ENCODE results near the gene MSANTD2.

The MSANTD2 gene

GRCh38 chr11:124751741-124752470, 48.3 kb downstream of the MSANTD2 start, which contains the start of gene VSIG2:
TSS of gene VSIG2 (minus strand) at chr11:124752255. CDS start at chr11:124752137, 118 bp downstream.
- no peak for DNase-seq

DNA sequence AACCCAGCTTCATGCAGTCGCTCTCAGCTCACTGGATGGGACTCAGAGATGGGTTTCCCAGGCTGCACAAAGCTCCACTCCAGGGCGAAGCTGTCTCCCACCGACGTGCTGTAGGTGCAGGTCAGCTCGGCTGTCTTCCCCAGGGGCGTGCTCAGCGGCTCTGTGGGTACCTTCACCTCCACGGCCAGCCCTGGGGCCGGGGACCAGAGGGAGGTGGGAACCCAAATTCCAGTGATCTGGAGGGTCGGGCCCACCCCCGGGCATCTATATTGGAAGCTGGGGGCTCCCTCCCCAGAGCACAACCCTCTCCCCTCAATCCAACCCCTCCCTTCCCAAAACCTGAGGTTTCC, 48.8 kb downstream of the MSANTD2 start:
- no peak for DNase-seq

- DNase-seq: no peak
Observed at GRCh38 chr11:124749912-124750311, 50.3 kb downstream of the MSANTD2 start.

GRCh38 chr11:124748481-124749343, 51.5 kb downstream of the MSANTD2 start:
- DNase-seq: no peak

DNA sequence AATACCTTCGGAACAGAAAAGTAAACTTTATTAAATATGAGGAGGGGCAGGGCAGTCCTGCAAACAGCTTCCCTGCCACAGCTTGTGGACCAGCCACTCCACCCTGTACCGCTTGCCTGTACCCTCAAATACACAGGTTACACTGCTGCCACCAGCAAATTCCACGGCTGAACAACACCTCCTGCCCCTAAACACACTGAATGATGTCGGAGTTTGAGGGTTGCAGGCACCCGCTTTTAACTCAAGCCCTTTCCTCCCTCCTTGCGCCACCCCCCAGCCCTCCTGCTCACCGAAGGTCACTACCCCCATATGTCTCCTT, 52.1 kb downstream of the MSANTD2 start:
- DNase-seq: no peak

DNA sequence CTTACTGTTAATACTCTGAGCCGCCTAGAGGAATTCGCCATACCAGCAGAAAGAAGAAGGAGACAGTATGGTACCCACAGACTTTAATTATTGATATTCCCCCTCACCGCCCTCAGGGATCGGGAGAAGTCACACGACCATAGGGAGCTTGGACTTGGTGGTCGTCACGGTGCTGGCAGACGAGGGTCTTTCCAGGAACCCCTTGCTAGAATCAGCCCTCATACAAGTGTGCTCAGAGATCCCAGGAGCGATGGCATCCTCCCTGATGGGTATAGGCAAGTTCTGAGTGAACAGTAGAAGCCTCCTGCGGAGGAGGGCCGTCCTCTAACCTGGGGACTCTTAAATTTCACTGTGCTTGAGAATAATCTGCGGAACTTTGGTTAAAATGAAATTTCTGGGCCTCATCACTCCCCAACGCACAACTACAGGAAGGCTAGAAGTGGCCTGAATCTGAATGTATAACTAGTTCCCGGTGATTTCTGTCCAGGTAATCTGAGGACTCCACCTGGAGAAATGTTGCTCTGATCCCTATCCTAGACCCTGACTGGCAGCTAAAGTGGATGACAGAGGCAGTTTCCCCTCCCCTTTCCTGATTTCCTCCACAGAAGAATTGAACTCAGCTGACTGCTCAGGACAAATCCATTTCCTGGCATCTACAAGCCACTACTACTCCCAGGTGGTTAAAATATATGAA, 52.7 kb downstream of the MSANTD2 start:
- DNase-seq: no peak

DNA sequence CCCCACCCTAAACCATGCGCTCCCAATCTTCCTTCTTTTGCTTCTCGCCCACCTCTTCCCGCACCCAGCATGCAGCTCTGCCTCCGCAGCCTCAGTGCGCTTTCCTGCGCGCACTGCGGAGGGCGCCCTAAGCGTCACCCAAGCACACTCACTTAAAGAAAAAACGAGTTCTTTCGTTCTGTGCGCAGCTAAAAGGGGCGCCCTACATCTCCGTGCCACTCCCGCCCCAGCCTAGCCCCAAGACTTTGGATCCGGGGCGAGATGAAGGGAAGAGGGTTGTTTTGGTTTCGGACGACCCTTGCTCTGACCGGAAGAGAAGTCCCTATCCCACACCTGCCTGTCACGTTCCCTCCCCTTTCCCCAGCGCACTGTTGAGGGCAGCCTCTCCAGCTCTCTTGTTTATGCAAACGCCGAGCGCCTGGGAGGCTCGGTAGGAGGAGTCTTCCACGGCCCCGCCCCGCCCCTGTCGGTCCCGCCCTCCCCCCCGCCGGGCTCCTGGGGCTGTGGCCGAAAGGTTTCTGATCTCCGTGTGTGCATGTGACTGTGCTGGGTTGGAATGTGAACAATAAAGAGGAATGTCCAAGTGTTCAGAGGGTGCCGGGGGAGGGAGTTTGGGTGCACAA, 53.5 kb downstream of the MSANTD2 start:
- DNase-seq: peak; percentile 82

DNA sequence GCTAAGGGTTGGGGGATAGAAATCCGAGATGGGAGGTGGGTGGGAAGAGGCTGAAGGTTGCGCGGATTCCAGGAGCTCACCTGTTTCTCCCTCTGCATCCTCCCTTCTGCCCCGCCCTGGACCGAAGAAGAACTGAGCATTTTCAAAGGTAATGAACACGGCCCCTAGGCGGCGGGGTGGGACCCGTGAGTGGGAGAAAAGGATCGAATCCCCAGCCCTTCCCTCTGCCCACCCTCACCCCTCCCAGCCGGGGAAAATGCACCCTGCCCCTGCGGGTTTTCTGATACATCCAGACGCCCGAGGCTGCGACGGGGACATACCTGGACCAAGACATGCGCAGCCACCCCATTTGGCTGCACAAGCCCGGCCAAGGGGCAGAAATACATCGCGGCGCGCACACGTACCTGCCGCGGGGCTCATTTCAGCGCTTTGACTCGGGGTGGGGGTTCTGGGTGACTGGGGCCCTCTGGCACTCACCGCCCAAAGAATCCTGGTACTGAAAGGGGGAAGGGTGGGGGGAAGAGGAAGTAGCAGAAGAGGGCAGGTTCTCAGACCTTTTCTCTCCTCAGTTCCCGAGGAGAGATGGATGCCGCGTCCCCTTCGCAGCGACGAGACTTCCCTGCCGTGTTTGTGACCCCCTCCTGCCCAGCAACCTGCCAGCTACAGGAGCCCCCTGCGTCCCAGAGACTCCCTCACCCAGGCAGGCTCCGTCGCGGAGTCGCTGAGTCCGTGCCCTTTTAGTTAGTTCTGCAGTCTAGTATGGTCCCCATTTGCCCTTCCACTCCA, 54.2 kb downstream of the MSANTD2 start:
- peak; percentile 43 for DNase-seq

- DNase-seq: no peak
Observed at GRCh38 chr11:124745270-124745834, 54.9 kb downstream of the MSANTD2 start.

- DNase-seq: no peak
Observed at GRCh38 chr11:124743050-124743449, 57.2 kb downstream of the MSANTD2 start.

DNA sequence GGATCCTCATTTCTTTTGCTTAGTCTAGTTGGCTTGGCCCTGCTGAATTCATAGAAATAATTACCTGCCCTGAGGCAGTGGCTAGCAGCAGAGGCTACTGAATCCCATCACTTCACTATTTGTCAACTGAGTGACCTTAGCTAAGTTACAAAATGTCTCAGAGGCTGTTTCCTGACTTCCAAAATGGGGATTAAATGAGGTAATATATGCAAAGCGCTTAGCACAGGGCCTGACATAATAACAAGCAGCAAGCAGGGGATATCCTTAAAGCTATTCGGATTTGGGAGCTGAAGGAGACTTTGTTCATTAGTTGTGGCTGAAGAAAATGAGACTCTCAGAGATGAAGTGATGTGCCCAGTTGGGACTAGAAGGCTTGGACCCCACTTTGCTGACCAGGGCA, 57.7 kb downstream of the MSANTD2 start:
- DNase-seq: no peak

DNA sequence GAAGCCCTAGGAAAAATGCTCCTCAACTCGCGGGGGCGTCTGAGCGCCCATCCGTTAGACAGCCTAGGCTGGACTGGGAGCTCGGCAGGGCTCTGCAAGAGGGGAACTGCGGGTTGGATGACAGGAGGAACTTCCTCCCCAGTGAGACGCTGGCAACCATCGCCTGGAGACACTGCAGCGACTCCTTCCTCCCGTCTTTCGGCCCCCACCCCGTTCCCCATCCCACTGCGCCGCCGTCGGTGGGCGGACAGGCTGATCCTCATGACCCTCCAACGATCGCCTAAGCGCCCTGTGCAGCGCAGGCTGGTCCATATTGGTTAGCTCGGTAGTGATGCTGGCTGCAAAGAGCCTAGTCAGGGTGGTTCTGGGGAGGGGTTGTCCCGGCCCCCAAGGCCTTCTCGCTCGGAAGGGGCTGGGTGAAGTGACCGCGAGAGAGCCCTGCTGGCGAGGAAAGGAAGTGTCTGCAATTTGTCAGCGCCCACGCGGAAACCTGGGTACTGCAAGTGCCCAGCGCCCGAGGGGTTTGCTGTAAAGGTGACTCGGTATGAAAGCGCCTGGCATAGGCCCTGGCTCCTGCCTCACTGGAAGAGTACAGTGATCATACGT, 59.8 kb downstream of the MSANTD2 start:
- peak; percentile 51 for DNase-seq

- DNase-seq: peak; percentile 90
Observed at GRCh38 chr11:124739479-124740276, 60.5 kb downstream of the MSANTD2 start, which contains the start of gene NRGN. TSS of gene NRGN (plus strand) at chr11:124739942. CDS start at chr11:124740085, 143 bp downstream.

DNA sequence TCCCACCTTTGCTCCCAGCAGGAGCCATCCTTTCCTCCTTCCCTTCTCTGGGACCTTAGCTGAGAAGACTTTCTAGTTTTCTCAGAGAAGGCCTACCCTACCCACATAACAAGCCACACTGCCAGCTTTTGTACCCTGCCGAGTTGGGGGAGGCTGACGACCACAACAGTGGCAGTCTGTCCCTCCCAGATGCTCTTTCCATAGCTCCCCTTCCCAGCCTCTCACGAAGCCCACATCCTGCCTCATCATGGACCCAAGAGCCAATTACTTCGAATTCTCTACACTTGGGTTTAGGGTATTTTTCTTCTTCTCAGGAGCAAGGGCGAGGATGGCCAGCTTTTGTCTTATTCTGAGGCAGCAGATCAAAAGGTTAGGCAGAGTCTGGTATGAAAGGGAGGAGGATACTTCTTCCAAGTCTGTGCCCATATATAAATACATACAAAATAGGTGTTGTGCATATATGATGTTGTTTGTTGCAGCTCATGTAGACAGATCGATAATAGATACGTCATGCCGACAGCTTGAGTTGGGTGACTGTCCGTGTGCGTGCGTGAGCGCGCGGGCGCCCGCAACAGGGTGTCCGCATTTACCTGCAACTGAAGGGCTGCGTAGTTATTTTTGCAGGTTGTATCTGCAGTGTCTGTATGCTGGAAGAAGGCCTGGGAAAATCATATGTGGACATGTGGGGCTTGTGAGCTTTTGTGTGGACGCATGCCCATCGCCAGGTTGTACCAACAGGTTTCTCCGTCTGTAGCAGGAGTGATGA, 61.3 kb downstream of the MSANTD2 start:
- no peak for DNase-seq

DNA sequence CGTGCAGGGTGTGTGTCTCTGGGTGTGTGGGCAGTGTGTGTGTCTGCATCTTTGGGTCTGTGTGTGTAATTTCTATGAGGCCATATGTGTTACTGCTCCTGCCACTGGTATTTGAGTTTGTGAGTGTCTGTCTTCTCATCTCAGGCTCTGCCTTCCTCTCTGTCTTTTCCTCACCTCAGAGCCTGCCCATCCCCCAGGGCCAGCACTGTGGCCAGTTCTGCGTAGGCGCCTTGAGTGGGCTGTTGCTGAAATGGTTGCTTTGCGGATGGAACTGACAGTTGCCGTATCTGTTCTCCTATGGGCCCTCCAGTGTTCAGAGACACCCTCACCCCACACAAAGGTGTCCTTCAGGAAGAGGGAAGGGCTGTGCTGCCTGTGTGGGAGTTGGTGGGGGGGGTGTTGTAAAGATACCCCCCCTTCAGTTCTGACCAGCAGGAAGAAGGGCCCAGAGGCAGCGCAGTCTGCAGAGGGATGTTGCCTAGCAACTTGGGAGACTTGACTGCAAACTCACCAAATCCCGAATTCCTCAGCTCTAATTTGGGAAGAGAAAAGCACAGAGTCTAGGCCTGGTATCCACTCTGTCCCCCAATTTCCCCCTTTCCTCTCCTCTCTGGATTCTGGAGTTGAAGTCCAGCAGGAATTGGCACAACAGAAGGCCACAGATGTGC, 62.4 kb downstream of the MSANTD2 start:
- DNase-seq: no peak

DNA sequence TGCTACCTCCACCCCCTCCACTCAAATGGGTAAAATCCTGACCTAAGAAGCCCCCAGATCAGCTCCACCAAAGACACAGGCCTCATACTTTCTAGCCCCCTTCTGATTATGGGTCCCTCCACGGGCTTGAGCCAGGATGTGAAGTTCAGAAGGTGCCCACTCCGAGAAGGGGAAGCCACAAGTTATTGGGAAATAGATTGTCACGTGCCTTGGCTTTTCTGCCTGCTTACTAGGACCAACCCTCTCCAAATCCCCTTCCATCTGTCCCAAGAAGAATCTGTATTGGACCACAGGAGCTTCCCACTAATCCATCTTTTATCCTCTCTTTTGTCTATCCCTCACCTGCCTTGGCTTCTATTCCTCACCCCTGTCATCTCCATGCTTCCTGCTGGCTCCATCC, 63.5 kb downstream of the MSANTD2 start:
- DNase-seq: no peak

DNA sequence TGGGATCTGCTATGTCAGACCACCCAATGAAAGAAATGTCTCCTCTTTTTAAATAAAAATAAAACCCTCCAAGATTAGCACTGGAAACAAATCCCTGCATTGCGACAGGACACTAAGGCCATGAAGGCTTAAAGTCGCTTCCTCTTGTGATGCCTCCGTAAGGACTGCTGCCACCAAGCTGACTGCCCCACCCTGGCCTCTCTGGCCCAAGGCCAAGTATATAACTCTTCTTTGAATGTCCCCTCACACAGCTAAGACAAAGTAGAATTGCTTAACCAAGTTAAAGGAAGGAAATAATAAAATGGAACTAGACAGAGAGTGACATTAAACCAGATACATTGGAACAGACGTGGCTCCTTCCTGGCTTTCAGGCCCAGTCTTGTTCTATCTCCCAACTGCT, 68.0 kb downstream of the MSANTD2 start:
- DNase-seq: no peak

- DNase-seq: no peak
Observed at GRCh38 chr11:124729571-124729970, 70.6 kb downstream of the MSANTD2 start.

- no peak for DNase-seq
Observed at GRCh38 chr11:124728134-124728533, 72.1 kb downstream of the MSANTD2 start.

All from activated CD4-positive, alpha-beta T cell treated with anti-CD3 and anti-CD28 coated beads, Interleukin-2, Interleukin-6, amounts not matched to agents 100 ng/mL and 50 ng/mL, durations not matched to agents 16 hours and 8 hours (primary cell).